Measurements from ENCODE around the gene LRRTM2. TPM values are rescaled to one million over a fixed set of nuclear protein-coding genes. Genes with fewer than 3 reads are reported as not detected.

LRRTM2 gene
- total and polyA plus RNA-seq, 10 of the 15 experiments (the other 5 are each of a cell fraction or from before 2014, with no cell fraction given): 0.04 to 0.14 (median 0.06) TPM; not detected in 2

DNA sequence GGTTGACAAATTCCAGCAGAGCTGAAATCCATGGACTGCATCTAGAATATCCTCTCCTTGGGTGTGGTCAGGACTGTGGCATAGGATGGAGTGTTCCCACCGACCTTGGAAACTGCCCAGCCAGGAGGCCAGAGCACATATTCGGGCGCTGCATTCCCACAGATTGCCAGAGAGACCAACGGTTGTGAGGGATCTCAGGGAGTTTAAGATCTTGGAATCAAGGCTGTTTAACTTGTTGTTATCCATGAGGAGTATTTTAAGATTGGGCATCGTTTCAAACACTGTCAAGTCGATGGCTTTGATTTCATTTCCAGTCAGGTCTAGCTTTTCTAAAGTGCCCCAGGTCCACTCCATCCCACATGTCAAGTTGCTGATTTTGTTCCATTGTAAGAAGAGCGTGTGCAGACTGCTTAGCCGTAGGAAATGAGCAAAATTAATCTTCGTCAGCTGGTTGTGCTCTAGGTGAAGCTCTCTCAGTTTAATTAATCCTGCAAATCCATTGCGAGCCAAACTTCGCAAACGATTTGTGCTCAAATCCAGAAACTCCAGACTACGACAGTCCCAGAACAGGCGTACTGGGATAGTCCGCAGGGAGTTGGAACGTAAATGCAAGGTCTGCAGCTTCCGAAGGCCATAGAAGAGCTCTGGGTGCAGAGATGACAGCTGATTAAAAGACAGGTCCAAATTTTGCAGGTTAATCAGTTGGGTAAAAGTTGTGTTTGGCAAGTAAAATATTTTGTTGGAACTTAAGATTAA lies 1.5 kb downstream of the LRRTM2 start:
- no peak overlapping the region for H2AFZ ChIP-seq (ENCODE audit: control insufficient read depth, low read depth, low read length)
- no peaks in the 10 kb centered on the region; the same call in 1 of the 2 replicates for H3K79me2 ChIP-seq (ENCODE audit: control insufficient read depth, insufficient read depth, low read length)
- RAD21 ChIA-PET (ENCODE audit: unreplicated experiment): no interaction called here
- FAIRE-seq (no peak), ATAC-seq (no peak), DNase-seq (ENCODE audit: low read depth, low spot score) (no peak)
- no peaks in the 10 kb centered on the region for H3K9me3 ChIP-seq (replicated peaks; ENCODE audit: control insufficient read depth, insufficient read depth, low read length)
- no peak overlapping the region for H3K4me2 ChIP-seq (ENCODE audit: control insufficient read depth, insufficient read depth)
- 89% methylated on average over 17 of the region's 17 CpGs for WGBS (ENCODE audit: insufficient coverage, insufficient replicate concordance, low lambda C conversion rate, missing lambda C conversion rate)
- H3K27ac ChIP-seq (ENCODE audit: control insufficient read depth, insufficient read depth): no peak overlapping the region
- no TSS peak for BruUV-seq (replicated peaks)
- SMC1A ChIA-PET (ENCODE audit: uncharacterized antibody, unreplicated experiment): interaction anchor here (0.7 to 0.8 kb wide), 2 partner anchors 12 to 244 kb away, joined by 3 read pairs; no protein-coding TSS in a partner anchor
- no peaks in the 10 kb centered on the region for H3K27me3 ChIP-seq (replicated peaks in 1 of 2; ENCODE audit: control insufficient read depth in 2 of 2, insufficient read depth in 2 of 2, low read length in 1 of 2)
- no peak overlapping the region for H3K4me3 ChIP-seq
- no peaks in the 10 kb centered on the region for H4K20me1 ChIP-seq (ENCODE audit: control insufficient read depth, insufficient read depth)
- H3K4me1 ChIP-seq (ENCODE audit: control insufficient read depth, insufficient read depth, low read length): no peaks in the 10 kb centered on the region
- no peaks in the 10 kb centered on the region for H3K36me3 ChIP-seq (ENCODE audit: control insufficient read depth in 2 of 2, insufficient read depth in 2 of 2, low read length in 1 of 2)
- POLR2A ChIA-PET: interaction anchor here (0.5 kb wide), 1 partner anchor 395 kb away, joined by 3 read pairs; no protein-coding TSS in a partner anchor
- in situ Hi-C loops (cut with MboI): no loop called here
- H3K9ac ChIP-seq (ENCODE audit: control insufficient read depth, insufficient read depth, low read length): no peak overlapping the region
- intact Hi-C loops (cut with micrococcal nuclease; ENCODE audit: unreplicated experiment): no loop called here
- CTCF ChIA-PET: interaction anchor here (0.6 to 1.3 kb wide), 2 partner anchors 48 to 300 kb away, joined by 3 read pairs; no protein-coding TSS in a partner anchor
- TF ChIP-seq ZSCAN29 (IDR thresholded peaks at IDR 0.05): no peak
- TF ChIP-seq CREB1 (IDR thresholded peaks at IDR 0.05; ENCODE audit: low read depth): no peak
- no peak for TF ChIP-seq NR2F1 (conservative IDR thresholded peaks at IDR 0.05)
- no peak for TF ChIP-seq SUZ12 (IDR thresholded peaks at IDR 0.05; ENCODE audit: unreplicated experiment)
- TF ChIP-seq, protein P1, sequence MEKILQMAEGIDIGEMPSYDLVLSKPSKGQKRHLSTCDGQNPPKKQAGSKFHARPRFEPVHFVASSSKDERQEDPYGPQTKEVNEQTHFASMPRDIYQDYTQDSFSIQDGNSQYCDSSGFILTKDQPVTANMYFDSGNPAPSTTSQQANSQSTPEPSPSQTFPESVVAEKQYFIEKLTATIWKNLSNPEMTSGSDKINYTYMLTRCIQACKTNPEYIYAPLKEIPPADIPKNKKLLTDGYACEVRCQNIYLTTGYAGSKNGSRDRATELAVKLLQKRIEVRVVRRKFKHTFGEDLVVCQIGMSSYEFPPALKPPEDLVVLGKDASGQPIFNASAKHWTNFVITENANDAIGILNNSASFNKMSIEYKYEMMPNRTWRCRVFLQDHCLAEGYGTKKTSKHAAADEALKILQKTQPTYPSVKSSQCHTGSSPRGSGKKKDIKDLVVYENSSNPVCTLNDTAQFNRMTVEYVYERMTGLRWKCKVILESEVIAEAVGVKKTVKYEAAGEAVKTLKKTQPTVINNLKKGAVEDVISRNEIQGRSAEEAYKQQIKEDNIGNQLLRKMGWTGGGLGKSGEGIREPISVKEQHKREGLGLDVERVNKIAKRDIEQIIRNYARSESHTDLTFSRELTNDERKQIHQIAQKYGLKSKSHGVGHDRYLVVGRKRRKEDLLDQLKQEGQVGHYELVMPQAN (conservative IDR thresholded peaks at IDR 0.05): no peak
- no peak for TF ChIP-seq ZNF274 (IDR thresholded peaks at IDR 0.05; ENCODE audit: insufficient read depth, insufficient read length)
- no peak for TF ChIP-seq HCFC1 (IDR thresholded peaks at IDR 0.05; ENCODE audit: low read length)
- TF ChIP-seq ATF7 (IDR thresholded peaks at IDR 0.05; ENCODE audit: low read depth): no peak
- TF ChIP-seq, protein P2, sequence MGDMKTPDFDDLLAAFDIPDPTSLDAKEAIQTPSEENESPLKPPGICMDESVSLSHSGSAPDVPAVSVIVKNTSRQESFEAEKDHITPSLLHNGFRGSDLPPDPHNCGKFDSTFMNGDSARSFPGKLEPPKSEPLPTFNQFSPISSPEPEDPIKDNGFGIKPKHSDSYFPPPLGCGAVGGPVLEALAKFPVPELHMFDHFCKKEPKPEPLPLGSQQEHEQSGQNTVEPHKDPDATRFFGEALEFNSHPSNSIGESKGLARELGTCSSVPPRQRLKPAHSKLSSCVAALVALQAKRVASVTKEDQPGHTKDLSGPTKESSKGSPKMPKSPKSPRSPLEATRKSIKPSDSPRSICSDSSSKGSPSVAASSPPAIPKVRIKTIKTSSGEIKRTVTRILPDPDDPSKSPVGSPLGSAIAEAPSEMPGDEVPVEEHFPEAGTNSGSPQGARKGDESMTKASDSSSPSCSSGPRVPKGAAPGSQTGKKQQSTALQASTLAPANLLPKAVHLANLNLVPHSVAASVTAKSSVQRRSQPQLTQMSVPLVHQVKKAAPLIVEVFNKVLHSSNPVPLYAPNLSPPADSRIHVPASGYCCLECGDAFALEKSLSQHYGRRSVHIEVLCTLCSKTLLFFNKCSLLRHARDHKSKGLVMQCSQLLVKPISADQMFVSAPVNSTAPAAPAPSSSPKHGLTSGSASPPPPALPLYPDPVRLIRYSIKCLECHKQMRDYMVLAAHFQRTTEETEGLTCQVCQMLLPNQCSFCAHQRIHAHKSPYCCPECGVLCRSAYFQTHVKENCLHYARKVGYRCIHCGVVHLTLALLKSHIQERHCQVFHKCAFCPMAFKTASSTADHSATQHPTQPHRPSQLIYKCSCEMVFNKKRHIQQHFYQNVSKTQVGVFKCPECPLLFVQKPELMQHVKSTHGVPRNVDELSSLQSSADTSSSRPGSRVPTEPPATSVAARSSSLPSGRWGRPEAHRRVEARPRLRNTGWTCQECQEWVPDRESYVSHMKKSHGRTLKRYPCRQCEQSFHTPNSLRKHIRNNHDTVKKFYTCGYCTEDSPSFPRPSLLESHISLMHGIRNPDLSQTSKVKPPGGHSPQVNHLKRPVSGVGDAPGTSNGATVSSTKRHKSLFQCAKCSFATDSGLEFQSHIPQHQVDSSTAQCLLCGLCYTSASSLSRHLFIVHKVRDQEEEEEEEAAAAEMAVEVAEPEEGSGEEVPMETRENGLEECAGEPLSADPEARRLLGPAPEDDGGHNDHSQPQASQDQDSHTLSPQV (IDR thresholded peaks at IDR 0.05): no peak
- no peak for TF ChIP-seq HDAC2 (IDR thresholded peaks at IDR 0.05)
- TF ChIP-seq, protein P3, sequence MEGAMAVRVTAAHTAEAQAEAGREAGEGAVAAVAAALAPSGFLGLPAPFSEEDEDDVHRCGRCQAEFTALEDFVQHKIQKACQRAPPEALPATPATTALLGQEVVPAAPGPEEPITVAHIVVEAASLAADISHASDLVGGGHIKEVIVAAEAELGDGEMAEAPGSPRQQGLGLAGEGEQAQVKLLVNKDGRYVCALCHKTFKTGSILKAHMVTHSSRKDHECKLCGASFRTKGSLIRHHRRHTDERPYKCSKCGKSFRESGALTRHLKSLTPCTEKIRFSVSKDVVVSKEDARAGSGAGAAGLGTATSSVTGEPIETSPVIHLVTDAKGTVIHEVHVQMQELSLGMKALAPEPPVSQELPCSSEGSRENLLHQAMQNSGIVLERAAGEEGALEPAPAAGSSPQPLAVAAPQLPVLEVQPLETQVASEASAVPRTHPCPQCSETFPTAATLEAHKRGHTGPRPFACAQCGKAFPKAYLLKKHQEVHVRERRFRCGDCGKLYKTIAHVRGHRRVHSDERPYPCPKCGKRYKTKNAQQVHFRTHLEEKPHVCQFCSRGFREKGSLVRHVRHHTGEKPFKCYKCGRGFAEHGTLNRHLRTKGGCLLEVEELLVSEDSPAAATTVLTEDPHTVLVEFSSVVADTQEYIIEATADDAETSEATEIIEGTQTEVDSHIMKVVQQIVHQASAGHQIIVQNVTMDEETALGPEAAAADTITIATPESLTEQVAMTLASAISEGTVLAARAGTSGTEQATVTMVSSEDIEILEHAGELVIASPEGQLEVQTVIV (IDR thresholded peaks at IDR 0.05; ENCODE audit: borderline replicate concordance, partially characterized antibody): no peak
- no peak for TF ChIP-seq POU2F2 (IDR thresholded peaks at IDR 0.05; ENCODE audit: borderline replicate concordance, low read depth, low read length)
- TF ChIP-seq ETV6 (conservative IDR thresholded peaks at IDR 0.05 in 1 of 2, IDR thresholded peaks at IDR 0.05 in 1 of 2; ENCODE audit: borderline replicate concordance in 1 of 2, low read depth in 1 of 2): no peak
- TF ChIP-seq BCL11A (IDR thresholded peaks at IDR 0.05; ENCODE audit: low read depth, low read length): no peak
- no peak for TF ChIP-seq POLR2AphosphoS2 (IDR thresholded peaks at IDR 0.05; ENCODE audit: low read depth, low read length)
- TF ChIP-seq YY1 (IDR thresholded peaks at IDR 0.05; ENCODE audit: low read depth, low read length): no peak

Data from GM12878 (cell line).